ENCODE measurements around the gene B4GALNT4.
"Not testable (repeated sequence)": the region's sequence is repeated elsewhere in the genome, so short reads cannot be mapped to it uniquely, and the experiment has no call there.

B4GALNT4 gene

GRCh38 chr11:406796-407650 is 37.7 kb downstream of the B4GALNT4 start:
- peak; percentile 73 for DNase-seq (ENCODE audit: low spot score)
- FAIRE-seq, result no peak

- FAIRE-seq, result no peak
- no peak for DNase-seq (ENCODE audit: low spot score)
These were observed 38.4 kb downstream of the B4GALNT4 start for GRCh38 chr11:407651-408123.

GRCh38 chr11:408154-409007 is 39.1 kb downstream of the B4GALNT4 start:
- FAIRE-seq, result no peak

GRCh38 chr11:409008-409599 is 39.8 kb downstream of the B4GALNT4 start:
- FAIRE-seq, result no peak
- DNase-seq (ENCODE audit: low spot score), result no peak

More at GRCh38 chr11:408154-409007, 39.1 kb downstream of the B4GALNT4 start:
- no peak for DNase-seq (ENCODE audit: low spot score)

GRCh38 chr11:409600-410483 is 40.5 kb downstream of the B4GALNT4 start:
- no peak for FAIRE-seq
- DNase-seq (ENCODE audit: low spot score), result no peak

GRCh38 chr11:410711-411110 is 41.4 kb downstream of the B4GALNT4 start:
- not testable (repeated sequence) for DNase-seq (ENCODE audit: low spot score); FAIRE-seq

GRCh38 chr11:411520-411919 is 42.2 kb downstream of the B4GALNT4 start:
- not testable (repeated sequence) for DNase-seq (ENCODE audit: low spot score); FAIRE-seq

GRCh38 chr11:412641-413119 is 43.4 kb downstream of the B4GALNT4 start:
- DNase-seq (ENCODE audit: low spot score), result no peak
- FAIRE-seq, result no peak

GRCh38 chr11:413120-414081 is 44.1 kb downstream of the B4GALNT4 start:
- no peak for FAIRE-seq
- DNase-seq (ENCODE audit: low spot score), result no peak

- FAIRE-seq (no peak), DNase-seq (ENCODE audit: low spot score) (no peak)
These were observed 45.1 kb downstream of the B4GALNT4 start for GRCh38 chr11:414318-414857.

- no peak for FAIRE-seq
- DNase-seq (ENCODE audit: low spot score), result no peak
These were observed 46.3 kb downstream of the B4GALNT4 start for GRCh38 chr11:415640-416041.

- no peak for DNase-seq (ENCODE audit: low spot score)
- FAIRE-seq, result no peak
These were observed 46.9 kb downstream of the B4GALNT4 start for GRCh38 chr11:416051-416756.

GRCh38 chr11:416757-417621 is 47.7 kb downstream of the B4GALNT4 start:
- DNase-seq (ENCODE audit: low spot score), result no peak
- FAIRE-seq, result no peak

GRCh38 chr11:417652-418342 is 48.5 kb downstream of the B4GALNT4 start:
- FAIRE-seq (no peak), DNase-seq (ENCODE audit: low spot score) (no peak)

GRCh38 chr11:418343-419247 is 49.3 kb downstream of the B4GALNT4 start:
- FAIRE-seq (no peak), DNase-seq (ENCODE audit: low spot score) (no peak)

Measured in urothelium cell line (cell line).